Measurements from ENCODE around the gene LRMDA.

LRMDA gene

GRCh38 chr10:76149182-76149581 lies 717.8 kb downstream of the LRMDA start:
- Histone ChIP-seq H3K27ac (no peak overlapping the region), H3K4me3 (ENCODE audit: low read depth, low read length) (no peak overlapping the region), H3K9ac (no peak overlapping the region), H3K4me2 (ENCODE audit: low read length) (no peak overlapping the region), H3K9me3 (ENCODE audit: control insufficient read depth, low read length) (no peaks in the 10 kb centered on the region), H3K4me1 (no peaks in the 10 kb centered on the region), H3K27me3 (ENCODE audit: control insufficient read depth, insufficient read depth, low read length) (no peaks in the 10 kb centered on the region), H3K79me2 (no peaks in the 10 kb centered on the region), H3K36me3 (ENCODE audit: control insufficient read depth, insufficient read depth, low read length) (no peaks in the 10 kb centered on the region), H2AFZ (no peak overlapping the region)
- no peak for TF ChIP-seq CTCF (IDR thresholded peaks at IDR 0.05)

DNA sequence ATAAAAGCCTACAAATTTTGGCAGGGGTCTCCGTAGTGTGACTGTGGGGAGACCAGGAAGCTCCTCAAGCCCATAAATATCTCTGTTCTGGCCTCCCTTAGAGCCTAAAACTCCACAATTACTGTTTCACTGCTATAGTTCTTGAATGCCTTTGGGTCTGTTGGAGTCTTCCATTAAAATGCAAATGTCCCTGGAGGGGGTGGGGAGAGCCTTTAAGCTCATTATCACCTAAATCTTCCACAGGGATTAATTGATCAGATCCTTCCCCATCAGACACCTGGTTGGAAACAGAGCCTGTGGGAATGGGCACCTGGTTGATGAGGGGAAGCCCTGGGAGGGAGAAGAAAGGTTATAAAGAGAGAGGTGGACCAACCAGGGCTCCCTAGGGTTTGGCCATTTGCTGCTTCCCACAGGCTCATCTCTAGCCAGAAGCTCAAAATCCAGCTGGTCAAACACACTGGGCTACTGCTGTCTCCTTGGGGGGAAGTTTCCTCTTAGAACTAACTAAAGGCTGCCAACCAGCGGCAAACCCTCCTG lies 718.2 kb downstream of the LRMDA start:
- no peaks in the 10 kb centered on the region for H3K36me3 ChIP-seq (ENCODE audit: control insufficient read depth, insufficient read depth, low read length)
- no peak overlapping the region for H3K4me2 ChIP-seq (ENCODE audit: low read length)
- no peak overlapping the region for H3K9ac ChIP-seq
- TF ChIP-seq CTCF (IDR thresholded peaks at IDR 0.05) = no peak
- no peaks in the 10 kb centered on the region for H3K27me3 ChIP-seq (ENCODE audit: control insufficient read depth, insufficient read depth, low read length)
- no peaks in the 10 kb centered on the region for H3K9me3 ChIP-seq (ENCODE audit: control insufficient read depth, low read length)
- H3K27ac ChIP-seq = no peak overlapping the region
- H3K4me3 ChIP-seq (ENCODE audit: low read depth, low read length) = no peak overlapping the region
- no peaks in the 10 kb centered on the region for H3K79me2 ChIP-seq
- H3K4me1 ChIP-seq = no peaks in the 10 kb centered on the region
- H2AFZ ChIP-seq = no peak overlapping the region

- Histone ChIP-seq H3K4me3 (ENCODE audit: low read depth, low read length) (no peak overlapping the region), H3K9me3 (ENCODE audit: control insufficient read depth, low read length) (no peaks in the 10 kb centered on the region), H3K4me2 (ENCODE audit: low read length) (no peak overlapping the region), H3K27me3 (ENCODE audit: control insufficient read depth, insufficient read depth, low read length) (no peaks in the 10 kb centered on the region), H2AFZ (no peak overlapping the region), H3K36me3 (ENCODE audit: control insufficient read depth, insufficient read depth, low read length) (no peaks in the 10 kb centered on the region), H3K27ac (no peak overlapping the region), H3K79me2 (no peaks in the 10 kb centered on the region), H3K4me1 (no peaks in the 10 kb centered on the region), H3K9ac (no peak overlapping the region)
- no peak for TF ChIP-seq CTCF (IDR thresholded peaks at IDR 0.05)
Observed at GRCh38 chr10:76150139-76150875, 718.9 kb downstream of the LRMDA start.

- Histone ChIP-seq H3K79me2 (no peaks in the 10 kb centered on the region), H3K4me3 (ENCODE audit: low read depth, low read length) (no peak overlapping the region), H3K4me1 (no peaks in the 10 kb centered on the region), H3K4me2 (ENCODE audit: low read length) (no peak overlapping the region), H3K9ac (no peak overlapping the region), H3K27ac (no peak overlapping the region), H2AFZ (no peak overlapping the region), H3K36me3 (ENCODE audit: control insufficient read depth, insufficient read depth, low read length) (no peaks in the 10 kb centered on the region), H3K9me3 (ENCODE audit: control insufficient read depth, low read length) (no peaks in the 10 kb centered on the region), H3K27me3 (ENCODE audit: control insufficient read depth, insufficient read depth, low read length) (no peaks in the 10 kb centered on the region)
- TF ChIP-seq CTCF (IDR thresholded peaks at IDR 0.05) = no peak
Observed at GRCh38 chr10:76150876-76151288, 719.5 kb downstream of the LRMDA start.

DNA sequence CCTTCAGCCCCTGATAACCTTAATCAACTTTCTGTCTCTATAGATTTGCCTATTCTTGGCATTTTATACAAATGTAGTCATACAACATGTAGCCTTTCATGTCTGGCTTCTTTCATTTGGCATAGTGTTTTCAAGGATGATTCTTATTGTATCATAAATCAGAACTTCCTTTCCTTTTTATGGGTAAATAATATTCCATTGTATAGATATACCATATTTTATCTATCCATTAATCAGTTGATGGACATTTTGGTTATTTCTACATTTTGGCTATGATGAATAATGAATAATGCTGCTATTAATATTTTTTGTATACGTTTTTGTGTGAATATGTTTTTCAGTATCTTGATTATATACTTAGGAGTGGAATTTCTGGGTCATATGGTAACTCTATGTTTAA lies 720.8 kb downstream of the LRMDA start:
- H3K27ac ChIP-seq = no peak overlapping the region
- H3K4me3 ChIP-seq (ENCODE audit: low read depth, low read length) = no peak overlapping the region
- no peak overlapping the region for H2AFZ ChIP-seq
- no peak overlapping the region for H3K4me2 ChIP-seq (ENCODE audit: low read length)
- TF ChIP-seq CTCF (IDR thresholded peaks at IDR 0.05) = no peak
- no peaks in the 10 kb centered on the region for H3K4me1 ChIP-seq
- no peak overlapping the region for H3K9ac ChIP-seq
- H3K79me2 ChIP-seq = no peaks in the 10 kb centered on the region
- H3K9me3 ChIP-seq (ENCODE audit: control insufficient read depth, low read length) = no peaks in the 10 kb centered on the region
- H3K27me3 ChIP-seq (ENCODE audit: control insufficient read depth, insufficient read depth, low read length) = no peaks in the 10 kb centered on the region
- H3K36me3 ChIP-seq (ENCODE audit: control insufficient read depth, insufficient read depth, low read length) = no peaks in the 10 kb centered on the region

All from parathyroid adenoma (tissue), 2 donors.